H9 (cell line): Measurements from ENCODE around the gene RCN1. TPM values are rescaled to one million over a fixed set of nuclear protein-coding genes. Genes with fewer than 3 reads are reported as not detected.

Experiments
- DNase-seq: peaks from one replicate; pipeline ENCODE4 v3.0.0-alpha.2; 2017
- H2AFZ ChIP-seq: one replicate; pipeline ENCODE4 v1.6.1; 2013; ENCODE audit warnings: mild to moderate bottlenecking, low read length, control low read depth, moderate library complexity
- H2AK5ac ChIP-seq: 2 replicates; pipeline ENCODE4 v1.6.1; 2013; ENCODE audit warnings: low read length, control low read depth, mixed read lengths; ENCODE audit not compliant: insufficient read length
- H2BK120ac ChIP-seq: one replicate; pipeline ENCODE4 v1.6.1; 2013; ENCODE audit warnings: low read depth, mild to moderate bottlenecking, low read length, control low read depth, inconsistent platforms; ENCODE audit not compliant: poor library complexity, severe bottlenecking
- H2BK12ac ChIP-seq: 2 replicates; pipeline ENCODE4 v1.6.1; 2013; ENCODE audit warnings: low read length, control low read depth, mixed read lengths, low read depth; ENCODE audit not compliant: insufficient read length
- H2BK15ac ChIP-seq: 2 replicates; pipeline ENCODE4 v1.6.1; 2013; ENCODE audit warnings: low read depth, low read length, control low read depth
- H2BK20ac ChIP-seq: one replicate; pipeline ENCODE4 v1.6.1; 2013; ENCODE audit warnings: low read depth, mild to moderate bottlenecking, low read length, control low read depth, inconsistent platforms; ENCODE audit not compliant: poor library complexity, severe bottlenecking
- H2BK5ac ChIP-seq: 2 replicates; pipeline ENCODE4 v1.6.1; 2013; ENCODE audit warnings: low read length, control low read depth, mixed read lengths; ENCODE audit not compliant: insufficient read length
- H3K14ac ChIP-seq: 2 replicates; pipeline ENCODE4 v1.6.1; 2013; ENCODE audit warnings: low read length, control low read depth; ENCODE audit not compliant: insufficient read depth
- H3K18ac ChIP-seq: 2 replicates; pipeline ENCODE4 v1.6.1; 2013; ENCODE audit warnings: low read depth, mild to moderate bottlenecking, mixed read lengths, low read length, control low read depth; ENCODE audit not compliant: insufficient read length
- H3K23ac ChIP-seq: 2 replicates; pipeline ENCODE4 v1.6.1; 2013; ENCODE audit warnings: low read length, control low read depth, mixed read lengths, low read depth; ENCODE audit not compliant: insufficient read length
- H3K23me2 ChIP-seq: 2 replicates; pipeline ENCODE4 v1.6.1; 2013; ENCODE audit warnings: low read depth, mild to moderate bottlenecking, mixed read lengths, low read length, control low read depth; ENCODE audit not compliant: insufficient read length, poor library complexity, severe bottlenecking
- H3K27ac ChIP-seq: 2 replicates; pipeline ENCODE4 v1.5.1; 2013; ENCODE audit warnings: low read length, control low read depth, mixed read lengths, low read depth; ENCODE audit not compliant: insufficient read length
- H3K27me3 ChIP-seq: 2 replicates; pipeline ENCODE4 v1.6.1; 2013; ENCODE audit warnings: low read length, control low read depth, inconsistent platforms; ENCODE audit not compliant: insufficient read depth
- H3K4ac ChIP-seq: 2 replicates; pipeline ENCODE4 v1.6.1; 2013; ENCODE audit warnings: low read depth, mild to moderate bottlenecking, control low read depth, inconsistent platforms, low read length, moderate library complexity
- H3K4me1 ChIP-seq: 2 replicates; pipeline ENCODE4 v1.6.1; 2013; ENCODE audit warnings: low read length, control low read depth, inconsistent platforms; ENCODE audit not compliant: insufficient read depth
- H3K4me2 ChIP-seq: 2 replicates; pipeline ENCODE4 v1.6.1; 2013; ENCODE audit warnings: low read length, control low read depth, mixed read lengths; ENCODE audit not compliant: insufficient read length, insufficient read depth
- H3K56ac ChIP-seq: 2 replicates; pipeline ENCODE4 v1.6.1; 2013; ENCODE audit warnings: low read depth, mild to moderate bottlenecking, mixed read lengths, low read length, control low read depth; ENCODE audit not compliant: insufficient read length
- H3K79me1 ChIP-seq: 2 replicates; pipeline ENCODE4 v1.6.1; 2013; ENCODE audit warnings: low read depth, mild to moderate bottlenecking, moderate library complexity, low read length, control low read depth, inconsistent platforms; ENCODE audit not compliant: insufficient read depth, poor library complexity, severe bottlenecking
- H3K79me2 ChIP-seq: 2 replicates; pipeline ENCODE4 v1.6.1; 2013; ENCODE audit warnings: low read length, control low read depth, inconsistent platforms; ENCODE audit not compliant: insufficient read depth
- H3K9ac ChIP-seq: 2 replicates; pipeline ENCODE4 v1.6.1; 2013; ENCODE audit warnings: low read length, control low read depth, mixed read lengths; ENCODE audit not compliant: insufficient read length; ENCODE audit errors: extremely low read depth
- H3K9me3 ChIP-seq: one replicate; pipeline ENCODE4 v1.6.1; 2013; ENCODE audit warnings: low read depth, low read length, inconsistent platforms; ENCODE audit not compliant: control insufficient read depth
- H3T11ph ChIP-seq: one replicate; pipeline ENCODE4 v1.6.1; 2013; ENCODE audit warnings: mild to moderate bottlenecking, low read length, control low read depth, inconsistent platforms
- H4K20me1 ChIP-seq: one replicate; pipeline ENCODE4 v1.6.1; 2013; ENCODE audit not compliant: control insufficient read depth, insufficient read length, insufficient read depth
- H4K5ac ChIP-seq: 2 replicates; pipeline ENCODE4 v1.6.1; 2013; ENCODE audit warnings: low read depth, mild to moderate bottlenecking, mixed read lengths, low read length, control low read depth; ENCODE audit not compliant: insufficient read length
- H4K8ac ChIP-seq: replicated peaks from 2 replicates; pipeline ENCODE4 v1.6.1; 2013; ENCODE audit warnings: low read length, control low read depth, mixed read lengths, low read depth; ENCODE audit not compliant: insufficient read length
- H4K91ac ChIP-seq: 2 replicates; pipeline ENCODE4 v1.6.1; 2013; ENCODE audit warnings: low read depth, mild to moderate bottlenecking, moderate library complexity, mixed read lengths, low read length, control low read depth; ENCODE audit not compliant: insufficient read length
- H3K27ac Mint-ChIP-seq, 3 experiments: 2 replicates in 2 of 3; 3 replicates in 1 of 3; pipeline ENCODE4 v1.8.0; 2020 to 2021; ENCODE audit warnings: mixed read lengths in 3 of 3, mild to moderate bottlenecking in 1 of 3, moderate library complexity in 1 of 3
- H3K27me3 Mint-ChIP-seq: 2 replicates; pipeline ENCODE4 v1.8.0; 2021; ENCODE audit warnings: low read depth, mild to moderate bottlenecking, moderate library complexity, mixed read lengths
- H3K36me3 Mint-ChIP-seq, 3 experiments: 2 replicates in 2 of 3; 3 replicates in 1 of 3; pipeline ENCODE4 v1.8.0; 2020 to 2021; ENCODE audit warnings: low read depth in 3 of 3, mixed read lengths in 3 of 3; ENCODE audit not compliant: insufficient read depth in 1 of 3
- H3K4me1 Mint-ChIP-seq, 2 experiments: 2 replicates each; pipeline ENCODE4 v1.8.0; 2020; ENCODE audit warnings: mixed read lengths in 2 of 2
- H3K4me3 Mint-ChIP-seq, 2 experiments: 2 replicates in 1 of 2; 3 replicates in 1 of 2; pipeline ENCODE4 v1.8.0; 2020 to 2021; ENCODE audit warnings: mild to moderate bottlenecking in 2 of 2, mixed read lengths in 2 of 2, moderate library complexity in 1 of 2
- H3K9me3 Mint-ChIP-seq, 2 experiments: 2 replicates in 1 of 2; 3 replicates in 1 of 2; pipeline ENCODE4 v1.8.0; 2020; ENCODE audit warnings: mild to moderate bottlenecking in 2 of 2, mixed read lengths in 2 of 2, moderate library complexity in 1 of 2
- CTCF ChIP-seq: fragments of 200-600 bp; sonication (generic); conservative IDR thresholded peaks from 3 replicates; pipeline ENCODE4 v1.8.0; 2021; ENCODE audit warnings: antibody characterized with exemption, mild to moderate bottlenecking
- WGBS: extraction: QIAGEN DNeasy Blood & Tissue Kit; methylation state at CpG from one replicate; pipeline ENCODE4 v1.1.7; 2013; ENCODE audit warnings: missing lambda C conversion rate, low lambda C conversion rate, mixed read lengths; ENCODE audit not compliant: insufficient read length; ENCODE audit errors: extremely low coverage; 5-methylcytosine and 5-hydroxymethylcytosine counted together
- total RNA-seq: library from RNA; stranded (reverse); gene quantifications from 2 replicates; pipeline ENCODE4 v1.2.1, GENCODE V29; 2021

The RCN1 gene
- total RNA-seq, 1 experiment from 2014 or later = 109 TPM

GRCh38 chr11:32100495-32100894, 9.6 kb downstream of the RCN1 start:
- H3K27ac ChIP-seq = no peak overlapping the region
- no peak overlapping the region for H2BK5ac ChIP-seq
- H2BK15ac ChIP-seq = no peak overlapping the region
- Mint-ChIP-seq H3K36me3 (peaks cover 51 to 90% (median 72%) of the 10 kb centered on the region in 3 experiments), H3K4me1 (no peaks in the 10 kb centered on the region), H3K27me3 (no peaks in the 10 kb centered on the region), H3K9me3 (no peaks in the 10 kb centered on the region), H3K4me3 (no peak overlapping the region), H3K27ac (no peak overlapping the region)
- H3K27me3 ChIP-seq = no peaks in the 10 kb centered on the region
- H3K4me1 ChIP-seq = no peaks in the 10 kb centered on the region
- no peak overlapping the region for H3K18ac ChIP-seq
- no peaks in the 10 kb centered on the region for H3K23me2 ChIP-seq
- DNase-seq = no peak
- no peak overlapping the region for H4K8ac ChIP-seq
- H3K9ac ChIP-seq = no peak overlapping the region
- H3K79me2 ChIP-seq = peaks cover 5% of the 10 kb centered on the region; the same call in 1 of the 2 replicates
- H3T11ph ChIP-seq = no peak overlapping the region
- H4K20me1 ChIP-seq = no peaks in the 10 kb centered on the region
- H2AFZ ChIP-seq = no peak overlapping the region
- no CpG with 5 or more reads among the region's 5 CpGs for WGBS
- peaks cover 3% of the 10 kb centered on the region for H3K79me1 ChIP-seq
- H3K23ac ChIP-seq = no peak overlapping the region
- H4K91ac ChIP-seq = no peak overlapping the region
- TF ChIP-seq CTCF = no peak
- no peak overlapping the region for H2BK120ac ChIP-seq
- H3K4ac ChIP-seq = no peak overlapping the region
- H3K56ac ChIP-seq = no peak overlapping the region
- no peak overlapping the region for H2AK5ac ChIP-seq
- no peak overlapping the region for H2BK12ac ChIP-seq
- H2BK20ac ChIP-seq = no peak overlapping the region
- H3K14ac ChIP-seq = no peak overlapping the region
- no peak overlapping the region for H4K5ac ChIP-seq
- no peaks in the 10 kb centered on the region for H3K9me3 ChIP-seq
- H3K4me2 ChIP-seq = no peak overlapping the region
